AG04450 (cell line): Measurements from ENCODE around the gene MLANA. TPM values are rescaled to one million over a fixed set of nuclear protein-coding genes. Genes with fewer than 3 reads are reported as not detected.
A peak's percentile ranks its signal among the peaks of the same experiment; 100 is the strongest.

ENCODE experiments used
- CTCF ChIA-PET: fragments of 300-600, 350-600 bp; formaldehyde crosslinking; extraction: SDS; loops from one replicate; lab custom pipeline; 2022; ENCODE audit warnings: antibody characterized with exemption, inconsistent platforms; lab: Charles Lee
- POLR2A ChIA-PET: fragments of 350-600 bp; formaldehyde crosslinking; extraction: SDS; loops from one replicate; lab custom pipeline; 2021; ENCODE audit warnings: antibody characterized with exemption, inconsistent platforms; lab: Yijun Ruan, JAX
- DNase-seq: peaks from one replicate; pipeline ENCODE4 v3.0.0-alpha.2; 2011; ENCODE audit warnings: low read depth, low spot score
- H3K27ac ChIP-seq: one replicate; pipeline ENCODE4 v1.5.1; 2012; ENCODE audit warnings: low read depth, low read length, control low read depth
- H3K27me3 ChIP-seq: one replicate; pipeline ENCODE4 v1.6.0; 2012; ENCODE audit warnings: low read length; ENCODE audit not compliant: control insufficient read depth, insufficient read depth
- H3K4me3 ChIP-seq: 2 replicates; pipeline ENCODE4 v1.5.1; 2011; ENCODE audit warnings: mild to moderate bottlenecking, low read depth, low read length, control low read depth
- H3K9me3 ChIP-seq: 2 replicates; pipeline ENCODE4 v1.5.1; 2012; ENCODE audit warnings: low read length; ENCODE audit not compliant: control insufficient read depth, insufficient read depth
- polyA plus RNA-seq: library from polyadenylated mRNA; depleted of rRNA; stranded (reverse); fragments of >200 nt; gene quantifications from 2 replicates; pipeline ENCODE4 v1.2.3, GENCODE V29; 2011
- TF ChIP-seq, protein P1 (sequence below): IDR thresholded peaks from 2 replicates; pipeline ENCODE4 v1.5.1; 2011; ENCODE audit warnings: low read depth, low read length, control low read depth, inconsistent platforms

The MLANA gene
- polyA plus RNA-seq, 1 experiment, result not detected

GRCh38 chr9:5897851-5898250 lies 7.2 kb downstream of the MLANA start:
- CTCF ChIA-PET, result interaction anchor here (1.5 to 2.3 kb wide), 2 partner anchors 12 to 65 kb away, joined by 3 to 9 read pairs; partner anchors contain the start of gene ERMP1
- TF ChIP-seq, protein P1, sequence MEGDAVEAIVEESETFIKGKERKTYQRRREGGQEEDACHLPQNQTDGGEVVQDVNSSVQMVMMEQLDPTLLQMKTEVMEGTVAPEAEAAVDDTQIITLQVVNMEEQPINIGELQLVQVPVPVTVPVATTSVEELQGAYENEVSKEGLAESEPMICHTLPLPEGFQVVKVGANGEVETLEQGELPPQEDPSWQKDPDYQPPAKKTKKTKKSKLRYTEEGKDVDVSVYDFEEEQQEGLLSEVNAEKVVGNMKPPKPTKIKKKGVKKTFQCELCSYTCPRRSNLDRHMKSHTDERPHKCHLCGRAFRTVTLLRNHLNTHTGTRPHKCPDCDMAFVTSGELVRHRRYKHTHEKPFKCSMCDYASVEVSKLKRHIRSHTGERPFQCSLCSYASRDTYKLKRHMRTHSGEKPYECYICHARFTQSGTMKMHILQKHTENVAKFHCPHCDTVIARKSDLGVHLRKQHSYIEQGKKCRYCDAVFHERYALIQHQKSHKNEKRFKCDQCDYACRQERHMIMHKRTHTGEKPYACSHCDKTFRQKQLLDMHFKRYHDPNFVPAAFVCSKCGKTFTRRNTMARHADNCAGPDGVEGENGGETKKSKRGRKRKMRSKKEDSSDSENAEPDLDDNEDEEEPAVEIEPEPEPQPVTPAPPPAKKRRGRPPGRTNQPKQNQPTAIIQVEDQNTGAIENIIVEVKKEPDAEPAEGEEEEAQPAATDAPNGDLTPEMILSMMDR, result no peak
- H3K27ac ChIP-seq, result no peak overlapping the region
- no peaks in the 10 kb centered on the region for H3K9me3 ChIP-seq
- POLR2A ChIA-PET, result no interaction called here
- no peak overlapping the region for H3K4me3 ChIP-seq
- no peak for DNase-seq
- H3K27me3 ChIP-seq, result no peaks in the 10 kb centered on the region

DNA sequence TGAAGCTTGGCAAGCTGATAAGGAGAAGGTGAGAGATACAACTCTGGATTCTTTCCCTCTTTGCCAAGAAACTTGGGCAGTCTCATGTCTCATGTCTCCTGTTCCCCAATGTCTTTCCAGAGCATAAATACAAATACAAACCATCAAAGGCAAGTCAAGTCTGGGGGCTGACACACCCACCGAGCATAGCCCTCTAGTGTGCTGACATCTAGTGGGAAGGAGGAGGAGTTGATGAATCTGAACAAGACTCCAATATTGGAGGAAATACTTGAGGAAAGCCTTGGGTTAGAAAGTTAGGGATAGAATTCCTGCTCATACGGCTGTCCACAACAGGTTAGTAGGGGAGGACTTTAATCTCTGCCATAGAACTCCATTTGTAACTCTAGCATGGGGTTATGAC lies 8.6 kb downstream of the MLANA start:
- no peak overlapping the region for H3K27ac ChIP-seq
- no peaks in the 10 kb centered on the region for H3K27me3 ChIP-seq
- ChIA-PET CTCF (interaction anchor here (1.1 to 2.3 kb wide), 3 partner anchors 13 to 100 kb away, joined by 3 to 9 read pairs (median 5); partner anchors contain the start of gene ERMP1), POLR2A (no interaction called here)
- TF ChIP-seq, protein P1, result 0 out of 2 replicates have a peak, but pooled peaks have one; percentile 4
- DNase-seq, result no peak
- no peak overlapping the region for H3K4me3 ChIP-seq
- no peaks in the 10 kb centered on the region for H3K9me3 ChIP-seq

GRCh38 chr9:5900622-5901021 lies 9.9 kb downstream of the MLANA start:
- Histone ChIP-seq H3K9me3 (no peaks in the 10 kb centered on the region), H3K27ac (no peak overlapping the region), H3K4me3 (no peak overlapping the region), H3K27me3 (no peaks in the 10 kb centered on the region)
- POLR2A ChIA-PET, result no interaction called here
- CTCF ChIA-PET, result interaction anchor here (1.0 kb wide), 1 partner anchor 15 kb away, joined by 3 read pairs; no protein-coding TSS in a partner anchor
- DNase-seq, result no peak
- TF ChIP-seq, protein P1, result no peak

DNA sequence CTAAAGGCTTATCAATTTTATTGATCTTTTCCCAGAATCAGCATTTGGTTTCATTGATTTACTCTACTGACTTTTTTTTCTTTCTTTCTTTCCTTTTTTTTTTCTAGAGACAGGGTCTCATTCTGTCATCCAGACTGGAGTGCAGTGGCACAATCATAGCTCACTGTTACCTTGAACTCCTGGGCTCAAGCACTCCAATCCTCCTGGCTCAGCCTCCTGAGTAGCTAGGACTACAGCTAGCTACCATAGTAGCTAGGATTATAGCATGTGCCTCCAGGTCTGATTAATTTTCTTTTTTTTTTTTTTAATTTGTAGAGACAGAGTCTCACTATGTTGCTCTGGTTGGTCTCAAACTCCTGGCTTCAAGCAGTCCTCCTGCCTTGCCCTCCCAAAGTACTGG lies 11.7 kb downstream of the MLANA start:
- no peak overlapping the region for H3K27ac ChIP-seq

GRCh38 chr9:5908918-5909317 lies 18.2 kb downstream of the MLANA start:
- POLR2A ChIA-PET, result no interaction called here

More for the DNA sequence above, 11.7 kb downstream of the MLANA start:
- Histone ChIP-seq H3K27me3 (no peaks in the 10 kb centered on the region), H3K9me3 (no peaks in the 10 kb centered on the region), H3K4me3 (no peak overlapping the region)
- ChIA-PET POLR2A (no interaction called here), CTCF (interaction anchor here (1.9 kb wide), 1 partner anchor 16 kb away, joined by 11 read pairs; no protein-coding TSS in a partner anchor)
- no peak for DNase-seq
- TF ChIP-seq, protein P1, result no peak

More at GRCh38 chr9:5908918-5909317, 18.2 kb downstream of the MLANA start:
- CTCF ChIA-PET, result interaction anchor here (1.2 kb wide), 1 partner anchor 23 kb away, joined by 6 read pairs; no protein-coding TSS in a partner anchor
- no peak overlapping the region for H3K27ac ChIP-seq
- DNase-seq, result no peak
- TF ChIP-seq, protein P1, result no peak
- H3K4me3 ChIP-seq, result no peak overlapping the region
- H3K27me3 ChIP-seq, result no peaks in the 10 kb centered on the region
- H3K9me3 ChIP-seq, result no peaks in the 10 kb centered on the region
